ENCODE data around the gene CALB2. TPM values are rescaled to one million over a fixed set of nuclear protein-coding genes. Genes with fewer than 3 reads are reported as not detected.
"Not testable (repeated sequence)": the region's sequence is repeated elsewhere in the genome, so short reads cannot be mapped to it uniquely, and the experiment has no call there.

Gene CALB2
- polyA plus RNA-seq, 1 donor, result 0.46 TPM

GRCh38 chr16:71352963-71353460 is 5.5 kb upstream of the CALB2 start:
- no peak for DNase-seq

- DNase-seq, result no peak
These were observed 4.8 kb upstream of the CALB2 start for GRCh38 chr16:71353736-71354135.

GRCh38 chr16:71354156-71354555 is 4.4 kb upstream of the CALB2 start:
- no peak for DNase-seq

GRCh38 chr16:71356051-71356740 is 2.3 kb upstream of the CALB2 start:
- DNase-seq, result no peak

GRCh38 chr16:71356936-71357335 is 1.6 kb upstream of the CALB2 start:
- not testable (repeated sequence) for DNase-seq

- DNase-seq, result no peak
These were observed 842 bp upstream of the CALB2 start for GRCh38 chr16:71357681-71358080.

- no peak for DNase-seq
These were observed 908 bp downstream of the CALB2 start for GRCh38 chr16:71359431-71359830.

- no peak for DNase-seq
These were observed 1.9 kb downstream of the CALB2 start for GRCh38 chr16:71360378-71360777.

GRCh38 chr16:71364133-71364681 is 5.7 kb downstream of the CALB2 start:
- DNase-seq, result no peak

- no peak for DNase-seq
These were observed 6.5 kb downstream of the CALB2 start for GRCh38 chr16:71365021-71365420.

- DNase-seq, result no peak
These were observed 8.9 kb downstream of the CALB2 start for GRCh38 chr16:71367241-71367976.

GRCh38 chr16:71368958-71369357 is 10.4 kb downstream of the CALB2 start:
- DNase-seq, result no peak

GRCh38 chr16:71369494-71369893 is 11.0 kb downstream of the CALB2 start:
- no peak for DNase-seq

- DNase-seq, result no peak
These were observed 12.7 kb downstream of the CALB2 start for GRCh38 chr16:71371237-71371636.

GRCh38 chr16:71373073-71373472 is 14.6 kb downstream of the CALB2 start:
- DNase-seq, result no peak

- no peak for DNase-seq
These were observed 18.1 kb downstream of the CALB2 start for GRCh38 chr16:71376465-71377157.

- no peak for DNase-seq
These were observed 21.2 kb downstream of the CALB2 start for GRCh38 chr16:71379711-71380110.

GRCh38 chr16:71380831-71381230 is 22.3 kb downstream of the CALB2 start:
- no peak for DNase-seq

GRCh38 chr16:71383054-71383773 is 24.7 kb downstream of the CALB2 start:
- DNase-seq, result peak; percentile 1

- no peak for DNase-seq
These were observed 25.7 kb downstream of the CALB2 start for GRCh38 chr16:71384073-71384724.

- DNase-seq, result no peak
These were observed 28.7 kb downstream of the CALB2 start for GRCh38 chr16:71387045-71387871.

All from hindlimb muscle (tissue), 1 donor.